Urothelium cell line (cell line): ENCODE measurements around the gene ADSS2.
"Not testable (repeated sequence)": the region's sequence is repeated elsewhere in the genome, so short reads cannot be mapped to it uniquely, and the experiment has no call there.

Experiments used
- DNase-seq: peaks from one replicate; pipeline ENCODE4 v3.0.0; 2011; ENCODE audit warnings: low spot score, mixed read lengths
- FAIRE-seq: peaks from 2 replicates; lab custom pipeline; 2011; peaks lifted over from hg19 to GRCh38; lab: Jason Lieb, UNC

Gene ADSS2

DNA sequence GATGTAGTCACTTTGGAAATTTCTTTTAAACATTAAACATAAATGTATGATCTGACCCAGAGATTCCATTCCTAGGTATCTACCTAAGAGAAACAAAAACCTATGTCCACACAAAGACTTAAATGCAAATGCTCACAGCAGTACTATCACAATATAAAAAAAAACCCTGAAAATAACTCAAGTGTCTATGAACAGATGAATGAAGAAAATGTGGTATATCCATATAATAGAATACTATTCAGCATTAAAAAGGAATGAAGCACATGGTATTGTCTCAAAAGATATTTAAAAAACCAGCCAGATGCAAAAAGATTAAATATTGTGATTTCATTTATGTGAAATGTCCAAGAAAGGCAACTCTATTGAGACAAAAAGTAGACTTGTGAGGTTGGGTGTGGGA, 48.3 kb downstream of the ADSS2 start:
- no peak for DNase-seq
- no peak for FAIRE-seq

- no peak for FAIRE-seq
- DNase-seq = no peak
Measured at GRCh38 chr1:244400974-244401373, 50.7 kb downstream of the ADSS2 start.

- DNase-seq (no peak), FAIRE-seq (no peak)
Measured at GRCh38 chr1:244397131-244397530, 54.6 kb downstream of the ADSS2 start.

- DNase-seq = no peak
- no peak for FAIRE-seq
Measured at GRCh38 chr1:244395965-244396364, 55.7 kb downstream of the ADSS2 start.

- DNase-seq (no peak), FAIRE-seq (no peak)
Measured at GRCh38 chr1:244394826-244395765, 56.6 kb downstream of the ADSS2 start.

- DNase-seq (no peak), FAIRE-seq (no peak)
Measured at GRCh38 chr1:244394346-244394745, 57.4 kb downstream of the ADSS2 start.

- FAIRE-seq (no peak), DNase-seq (no peak)
Measured at GRCh38 chr1:244393604-244394176, 58.0 kb downstream of the ADSS2 start.

DNA sequence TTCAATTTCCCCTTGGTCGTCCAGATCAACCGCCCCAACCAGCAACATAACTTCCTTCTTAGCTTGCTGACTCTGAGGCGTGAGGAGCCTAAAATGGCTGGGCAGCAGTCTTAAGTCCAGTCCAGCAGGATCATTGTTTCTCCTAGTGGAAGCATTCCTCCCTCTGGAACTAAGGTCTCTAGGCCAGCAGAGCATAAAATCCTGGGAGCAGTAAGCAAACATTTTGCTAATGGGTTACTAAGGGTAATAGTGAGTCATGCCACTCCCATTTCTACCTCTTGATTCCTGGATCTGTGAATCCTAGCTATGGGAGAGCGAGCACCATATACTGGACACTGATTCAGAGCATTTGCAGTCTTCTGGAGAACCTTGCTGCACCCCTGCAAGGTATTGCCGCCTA, 59.9 kb downstream of the ADSS2 start:
- no peak for DNase-seq
- FAIRE-seq = no peak

GRCh38 chr1:244388961-244389360, 62.7 kb downstream of the ADSS2 start:
- FAIRE-seq (no peak), DNase-seq (no peak)

DNA sequence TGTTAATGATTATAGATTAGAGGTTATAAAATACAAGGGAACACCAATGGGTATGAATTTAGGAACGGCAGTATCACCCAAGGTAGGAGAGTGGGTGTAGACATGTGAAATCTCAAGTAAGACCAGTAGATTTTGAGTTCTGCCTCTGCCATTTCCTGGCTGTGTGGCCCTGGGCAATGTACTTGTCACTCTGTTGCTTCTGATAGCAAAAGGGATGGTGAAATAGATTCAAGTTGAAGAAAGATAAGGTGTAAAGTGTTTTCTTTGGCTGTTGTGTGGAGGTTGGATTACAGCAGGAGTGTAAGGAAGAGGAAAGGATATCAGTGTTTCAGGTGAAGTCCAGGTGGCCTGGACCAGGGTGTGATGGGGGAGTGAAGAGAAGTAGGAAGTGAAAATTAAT, 64.3 kb downstream of the ADSS2 start:
- DNase-seq (no peak), FAIRE-seq (no peak)

DNA sequence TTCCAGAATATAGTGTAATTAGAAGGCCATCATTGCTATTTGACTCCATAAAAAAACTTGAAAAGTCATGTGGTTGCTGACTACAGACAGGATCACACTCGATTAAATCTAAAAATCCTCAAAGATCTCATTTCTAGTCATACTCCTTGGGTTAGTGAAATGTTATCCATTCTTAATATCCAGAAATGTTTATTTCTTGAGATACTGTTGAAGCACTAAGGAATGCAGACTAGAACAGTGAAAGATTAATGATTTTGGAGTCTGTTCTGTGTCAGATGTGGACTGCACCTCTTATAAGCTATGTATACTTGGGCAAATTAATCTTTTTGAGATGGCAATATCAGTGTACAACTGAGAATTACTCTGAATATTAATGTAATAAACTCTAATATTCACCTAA, 65.1 kb downstream of the ADSS2 start:
- DNase-seq = no peak
- FAIRE-seq = no peak

DNA sequence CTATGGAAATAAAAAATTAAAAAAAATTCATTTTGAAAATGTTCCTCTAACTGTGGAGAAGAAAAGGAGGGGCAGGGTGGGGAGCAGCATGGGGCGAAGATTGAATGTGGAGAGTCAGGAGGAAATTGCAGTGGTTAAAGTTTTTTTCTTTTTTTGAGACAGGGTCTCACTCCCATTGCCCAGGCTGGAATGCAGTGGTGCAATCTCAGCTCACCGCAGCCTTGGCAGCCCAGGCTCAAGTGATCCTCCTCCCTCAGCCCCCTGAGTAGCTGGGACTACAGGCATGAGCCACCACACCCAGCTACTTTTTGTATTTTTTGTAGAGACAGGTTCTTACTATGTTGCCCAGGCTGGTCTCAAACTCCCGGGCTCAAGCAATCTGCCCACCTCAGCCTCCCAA, 67.6 kb downstream of the ADSS2 start:
- FAIRE-seq = no peak

GRCh38 chr1:244383278-244383884, 68.3 kb downstream of the ADSS2 start:
- DNase-seq (no peak), FAIRE-seq (no peak)

More for the DNA sequence above, 67.6 kb downstream of the ADSS2 start:
- no peak for DNase-seq

- FAIRE-seq (no peak), DNase-seq (peak; percentile 44)
Measured at GRCh38 chr1:244381878-244382565, 69.7 kb downstream of the ADSS2 start.

DNA sequence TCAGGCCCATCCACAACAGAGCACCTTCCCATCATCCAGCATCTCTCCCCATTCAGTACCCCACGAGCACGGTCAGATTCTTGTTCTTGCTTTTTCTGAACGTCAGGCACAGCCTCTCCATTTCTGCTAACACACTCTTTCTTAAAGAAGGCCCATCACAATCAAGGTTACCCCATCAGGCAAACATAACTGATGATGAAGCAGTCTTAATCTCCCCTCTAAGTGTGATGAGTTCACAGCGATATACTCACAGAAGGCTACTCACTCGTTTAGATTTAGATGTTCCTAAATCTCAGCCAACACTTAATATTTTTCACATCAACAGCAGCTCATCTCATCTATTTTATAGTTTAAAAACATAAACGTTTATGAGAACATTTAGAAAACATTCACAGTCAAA, 75.6 kb downstream of the ADSS2 start:
- FAIRE-seq (no peak), DNase-seq (no peak)

GRCh38 chr1:244375051-244375450, 76.7 kb downstream of the ADSS2 start:
- DNase-seq = no peak
- FAIRE-seq = no peak

DNA sequence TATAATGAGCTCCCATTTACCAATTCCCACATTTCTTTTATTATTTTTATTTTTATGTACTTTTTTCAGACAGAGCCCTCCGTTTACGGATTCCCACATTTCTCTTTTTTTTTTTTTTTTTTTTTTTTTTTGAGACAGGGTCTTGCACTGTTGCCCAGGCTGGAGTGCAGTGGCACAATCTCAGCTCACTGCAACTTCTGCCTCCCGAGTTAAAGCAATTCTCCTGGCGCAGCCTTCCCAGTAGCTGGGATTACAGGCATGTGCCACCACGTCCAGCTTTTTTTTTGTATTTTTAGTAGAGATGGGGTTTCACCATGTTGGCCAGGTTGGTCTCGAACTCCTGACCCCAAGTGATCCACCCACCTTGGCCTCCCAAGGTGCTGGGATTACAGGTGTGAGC, 77.2 kb downstream of the ADSS2 start:
- not testable (repeated sequence) for FAIRE-seq, DNase-seq

DNA sequence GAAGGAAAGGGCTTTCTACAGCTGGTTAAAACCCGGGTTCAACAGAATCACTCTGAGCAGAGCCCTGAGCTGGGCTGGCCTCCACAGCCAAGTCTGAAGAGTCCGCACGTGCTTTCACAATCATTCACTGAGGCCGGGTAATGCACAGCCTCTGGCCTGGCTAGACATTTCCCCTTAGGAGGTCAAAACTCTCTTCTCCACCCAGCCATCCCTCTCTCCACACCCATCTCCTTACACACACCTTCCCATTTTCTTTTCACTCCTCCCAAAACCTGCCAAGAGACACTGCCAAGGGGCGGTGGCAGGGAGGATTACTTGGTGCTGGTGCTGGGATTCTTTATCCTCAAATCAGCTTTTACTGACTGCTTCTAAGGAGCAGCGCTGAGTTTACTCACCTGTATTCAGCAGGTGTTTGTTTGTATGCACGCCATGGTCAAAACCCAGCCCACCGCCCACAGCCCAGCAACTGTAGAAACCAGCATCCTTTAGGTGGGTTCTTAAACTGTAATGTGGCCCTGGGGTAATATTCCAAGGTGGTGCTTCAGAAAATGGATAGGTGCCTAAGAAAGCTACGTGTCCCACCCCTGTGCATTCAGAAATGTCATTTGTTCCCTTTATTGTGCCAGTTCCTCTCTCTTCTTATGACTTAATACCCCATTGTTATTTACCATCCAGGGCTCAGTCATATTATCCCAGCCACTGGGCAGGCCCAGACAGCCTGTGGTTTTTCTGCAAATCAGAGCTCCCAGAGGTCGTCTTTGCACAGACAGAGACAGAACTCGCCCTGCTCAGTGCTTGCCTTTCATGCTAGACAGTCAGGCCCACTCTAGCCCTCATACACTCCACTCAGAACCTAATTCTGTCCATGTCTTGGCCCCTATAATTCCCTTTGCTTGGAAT, 80.2 kb downstream of the ADSS2 start:
- FAIRE-seq (no peak), DNase-seq (no peak)

DNA sequence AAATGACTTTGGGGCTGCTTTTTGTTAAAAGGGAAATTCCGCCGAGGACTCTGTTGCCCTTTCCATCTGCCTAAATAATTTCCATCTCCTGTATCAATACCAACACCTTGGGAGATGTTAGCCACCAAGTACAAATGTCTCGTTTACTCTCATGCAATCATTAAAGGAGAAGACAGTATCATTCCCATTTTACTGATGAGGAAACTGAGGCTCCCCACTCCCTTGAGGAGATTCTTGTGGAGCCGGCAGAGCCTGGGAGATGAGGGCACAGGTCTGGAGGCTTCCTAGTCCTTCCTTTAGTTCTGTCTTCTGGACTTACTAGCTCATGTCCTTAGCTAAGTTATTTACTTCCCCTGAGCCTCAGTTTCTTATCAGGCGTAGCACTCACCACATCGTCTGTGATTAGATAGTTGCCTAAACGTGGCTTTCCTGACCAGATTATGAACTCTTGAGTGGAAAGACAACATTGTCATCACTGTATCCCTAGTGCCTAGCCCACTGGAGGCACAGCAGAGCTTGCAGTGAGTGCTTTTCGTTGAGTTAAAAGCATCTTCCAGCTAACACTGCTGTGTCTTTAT, 81.6 kb downstream of the ADSS2 start:
- DNase-seq (no peak), FAIRE-seq (no peak)
